Neural cell (in vitro differentiated cells): ENCODE measurements around the gene LSAMP. TPM values are rescaled to one million over a fixed set of nuclear protein-coding genes. Genes with fewer than 3 reads are reported as not detected.

Experiments
- H2AFZ ChIP-seq: fragments of 200-600, 300-800 bp; sonication (generic), shearing (Covaris generic); 2 replicates; pipeline ENCODE4 v1.6.0; 2014; ENCODE audit warnings: low read depth, mild to moderate bottlenecking, antibody characterized with exemption, low read length, moderate library complexity
- H3F3A ChIP-seq: fragments of 200-600 bp; shearing (Covaris generic); 2 replicates; pipeline ENCODE4 v1.6.1; 2016; ENCODE audit warnings: mild to moderate bottlenecking, moderate library complexity, mixed read lengths, antibody characterized with exemption, low read length; ENCODE audit not compliant: insufficient read depth, poor library complexity, severe bottlenecking
- H3K27ac ChIP-seq: fragments of 200-600, 300-800 bp; sonication (generic), shearing (Covaris generic); 2 replicates; pipeline ENCODE4 v1.5.1; 2014; ENCODE audit warnings: mild to moderate bottlenecking, low read length, moderate library complexity
- H3K27me3 ChIP-seq: fragments of 300-800, 200-600 bp; sonication (generic), shearing (Covaris generic); 2 replicates; pipeline ENCODE4 v1.6.0; 2014; ENCODE audit warnings: mild to moderate bottlenecking, low read depth, low read length, moderate library complexity; ENCODE audit not compliant: insufficient read depth
- H3K36me3 ChIP-seq: fragments of 300-800, 200-600 bp; sonication (generic), shearing (Covaris generic); 2 replicates; pipeline ENCODE4 v1.5.1; 2014; ENCODE audit warnings: mild to moderate bottlenecking, antibody characterized with exemption, low read length, moderate library complexity; ENCODE audit not compliant: insufficient read depth
- H3K4me2 ChIP-seq: fragments of 300-800, 200-600 bp; sonication (generic), shearing (Covaris generic); 2 replicates; pipeline ENCODE4 v1.6.0; 2014; ENCODE audit warnings: mild to moderate bottlenecking, low read length
- H3K4me3 ChIP-seq: fragments of 300-800, 200-600 bp; sonication (generic), shearing (Covaris generic); 2 replicates; pipeline ENCODE4 v1.5.1; 2014; ENCODE audit warnings: mild to moderate bottlenecking, low read length, moderate library complexity
- H3K79me2 ChIP-seq: fragments of 200-600 bp; shearing (Covaris generic); replicated peaks from 2 replicates; pipeline ENCODE4 v1.6.0; 2014; ENCODE audit warnings: mild to moderate bottlenecking, low read length, moderate library complexity; ENCODE audit not compliant: insufficient read depth
- H3K9ac ChIP-seq: fragments of 300-800, 200-600 bp; sonication (generic), shearing (Covaris generic); 2 replicates; pipeline ENCODE4 v1.6.1; 2016; ENCODE audit warnings: mild to moderate bottlenecking, low read length, mixed read lengths
- H3K9me2 ChIP-seq: fragments of 200-600 bp; shearing (Covaris generic); 2 replicates; pipeline ENCODE4 v1.6.1; 2016; ENCODE audit warnings: mild to moderate bottlenecking, low read length, mixed read lengths; ENCODE audit not compliant: insufficient read depth
- H3K9me3 ChIP-seq: fragments of 200-600, 300-800 bp; sonication (generic), shearing (Covaris generic); 2 replicates; pipeline ENCODE4 v1.6.1; 2016; ENCODE audit warnings: mild to moderate bottlenecking, mixed run types, low read length, moderate library complexity, mixed read lengths
- H4K20me1 ChIP-seq: fragments of 200-600 bp; shearing (Covaris generic); 2 replicates; pipeline ENCODE4 v1.6.1; 2016; ENCODE audit warnings: mild to moderate bottlenecking, mixed run types; ENCODE audit not compliant: insufficient read depth
- CTCF ChIP-seq: fragments of 450-650 bp; IDR thresholded peaks from 2 replicates; pipeline ENCODE4 v1.5.1; 2014; ENCODE audit warnings: antibody characterized with exemption, mild to moderate bottlenecking, moderate library complexity; ENCODE audit not compliant: poor library complexity, severe bottlenecking
- EP300 ChIP-seq: fragments of 450-650 bp; conservative IDR thresholded peaks from 2 replicates; pipeline ENCODE4 v1.6.1; 2014; ENCODE audit warnings: antibody characterized with exemption, mild to moderate bottlenecking, moderate library complexity; ENCODE audit not compliant: poor library complexity, severe bottlenecking
- EZH2 ChIP-seq: fragments of 200-600, 300-800 bp; shearing (Covaris generic), sonication (generic); IDR thresholded peaks from 2 replicates; pipeline ENCODE4 v1.6.1; 2014; ENCODE audit warnings: antibody characterized with exemption, low read length, borderline replicate concordance, mild to moderate bottlenecking; ENCODE audit not compliant: insufficient read depth, poor library complexity, severe bottlenecking
- MXI1 ChIP-seq: fragments of 450-650 bp; conservative IDR thresholded peaks from 2 replicates; pipeline ENCODE4 v1.6.1; 2014; ENCODE audit warnings: antibody characterized with exemption, mild to moderate bottlenecking; ENCODE audit not compliant: poor library complexity, severe bottlenecking
- POLR2AphosphoS5 ChIP-seq: IDR thresholded peaks from 2 replicates; pipeline ENCODE4 v1.6.1; 2012
- RAD21 ChIP-seq: fragments of 450-650 bp; conservative IDR thresholded peaks from 2 replicates; pipeline ENCODE4 v1.6.1; 2014; ENCODE audit warnings: antibody characterized with exemption, mild to moderate bottlenecking, moderate library complexity
- REST ChIP-seq: IDR thresholded peaks from 2 replicates; pipeline ENCODE4 v1.6.1; 2012; ENCODE audit warnings: borderline replicate concordance
- SMC3 ChIP-seq: fragments of 450-650 bp; conservative IDR thresholded peaks from 2 replicates; pipeline ENCODE4 v1.6.1; 2014; ENCODE audit warnings: antibody characterized with exemption, mild to moderate bottlenecking, moderate library complexity; ENCODE audit not compliant: poor library complexity
- TAF1 ChIP-seq: IDR thresholded peaks from 2 replicates; pipeline ENCODE4 v1.6.1; 2012; ENCODE audit warnings: low read depth
- polyA plus RNA-seq: library from polyadenylated mRNA; depleted of rRNA; stranded (reverse); fragments of >200 nt; gene quantifications from 2 replicates; pipeline ENCODE4 v1.2.3, GENCODE V29; 2014

Gene LSAMP
- polyA plus RNA-seq, 1 donor from 2014 or later = 93.6 TPM

- H3K4me2 ChIP-seq = no peak overlapping the region
- no peaks in the 10 kb centered on the region for H4K20me1 ChIP-seq
- peak overlapping the region; percentile 36 for H3K27ac ChIP-seq
- H3K9me3 ChIP-seq = no peaks in the 10 kb centered on the region
- H3K4me3 ChIP-seq = peak overlapping the region; percentile 29
- H3K9ac ChIP-seq = no peak overlapping the region
- H3F3A ChIP-seq = no peaks in the 10 kb centered on the region
- no peaks in the 10 kb centered on the region for H3K36me3 ChIP-seq
- no peaks in the 10 kb centered on the region for H3K27me3 ChIP-seq
- no peaks in the 10 kb centered on the region for H3K79me2 ChIP-seq
- H3K9me2 ChIP-seq = no peaks in the 10 kb centered on the region
- no peak overlapping the region for H2AFZ ChIP-seq
- TF ChIP-seq EZH2 (no peak), CTCF (no peak)
Measured at GRCh38 chr3:116161575-116162525, 283.4 kb downstream of the LSAMP start.

- Histone ChIP-seq H3K9me3 (no peaks in the 10 kb centered on the region), H3K4me3 (no peak overlapping the region), H3K27ac (no peak overlapping the region), H4K20me1 (no peaks in the 10 kb centered on the region), H3K79me2 (no peaks in the 10 kb centered on the region), H3K4me2 (no peak overlapping the region), H2AFZ (no peak overlapping the region), H3K36me3 (no peaks in the 10 kb centered on the region), H3K9ac (no peak overlapping the region), H3K9me2 (no peaks in the 10 kb centered on the region), H3F3A (no peaks in the 10 kb centered on the region), H3K27me3 (no peaks in the 10 kb centered on the region)
- no peak for TF ChIP-seq MXI1
- no peak for TF ChIP-seq POLR2AphosphoS5
- no peak for TF ChIP-seq SMC3
- TF ChIP-seq EP300 = no peak
- no peak for TF ChIP-seq TAF1
- no peak for TF ChIP-seq RAD21
- TF ChIP-seq REST = no peak
- no peak for TF ChIP-seq EZH2
- no peak for TF ChIP-seq CTCF
Measured at GRCh38 chr3:116160594-116160993, 284.7 kb downstream of the LSAMP start.
